Renal pelvis (tissue), 4 donors: Measurements from ENCODE around the gene DCPS. TPM values are rescaled to one million over a fixed set of nuclear protein-coding genes. Genes with fewer than 3 reads are reported as not detected.

Experiments used
- DNase-seq: peaks from one replicate; pipeline ENCODE4 v3.0.0-alpha.2; 2013
- polyA plus RNA-seq, 3 donors: library from polyadenylated mRNA; unstranded; fragments of 120-200 nt; gene quantifications; one replicate each; pipeline ENCODE4 v1.2.1, GENCODE V29; 2013; ENCODE audit not compliant: insufficient read length in 3 of 3

The DCPS gene
- polyA plus RNA-seq, 3 donors: 15.4 to 17.0 (median 16.7) TPM

GRCh38 chr11:126319374-126319740, 15.5 kb downstream of the DCPS start:
- no peak for DNase-seq

- DNase-seq: no peak
Measured at GRCh38 chr11:126322996-126323395, 19.1 kb downstream of the DCPS start.

DNA sequence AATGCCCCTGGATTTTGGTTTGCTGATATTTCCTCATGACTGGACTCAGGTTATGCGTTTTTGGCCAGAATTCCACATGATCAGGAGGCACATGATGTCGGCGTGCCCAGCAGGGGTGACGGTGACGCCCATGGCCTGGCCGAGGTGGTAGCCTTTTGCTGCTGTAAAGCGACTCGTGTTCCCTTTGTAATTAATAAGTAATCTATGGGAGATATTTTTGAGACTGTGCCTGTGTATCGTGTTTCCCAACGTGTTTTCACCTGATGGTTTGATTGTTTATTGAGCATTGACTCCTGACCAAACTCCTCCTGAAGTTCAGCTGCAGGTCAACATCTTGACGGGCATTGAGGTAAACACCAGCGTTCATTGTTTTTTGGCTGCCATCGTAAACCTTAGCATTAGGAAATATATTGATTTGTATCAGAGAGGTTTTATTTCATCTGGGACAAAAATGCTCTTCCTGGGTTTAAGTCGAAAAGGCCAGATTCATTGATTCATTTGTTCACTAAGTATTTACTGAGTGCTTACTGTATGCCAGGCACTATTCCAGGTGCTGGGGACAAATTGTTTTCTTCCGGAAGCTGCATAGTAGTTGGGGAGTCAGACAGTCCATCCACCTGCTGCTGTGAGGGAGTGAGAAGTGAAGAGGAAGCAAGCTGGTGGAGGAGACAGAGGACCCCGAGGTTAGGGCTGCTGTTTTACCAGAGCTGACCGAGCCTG, 23.6 kb downstream of the DCPS start:
- DNase-seq: no peak

DNA sequence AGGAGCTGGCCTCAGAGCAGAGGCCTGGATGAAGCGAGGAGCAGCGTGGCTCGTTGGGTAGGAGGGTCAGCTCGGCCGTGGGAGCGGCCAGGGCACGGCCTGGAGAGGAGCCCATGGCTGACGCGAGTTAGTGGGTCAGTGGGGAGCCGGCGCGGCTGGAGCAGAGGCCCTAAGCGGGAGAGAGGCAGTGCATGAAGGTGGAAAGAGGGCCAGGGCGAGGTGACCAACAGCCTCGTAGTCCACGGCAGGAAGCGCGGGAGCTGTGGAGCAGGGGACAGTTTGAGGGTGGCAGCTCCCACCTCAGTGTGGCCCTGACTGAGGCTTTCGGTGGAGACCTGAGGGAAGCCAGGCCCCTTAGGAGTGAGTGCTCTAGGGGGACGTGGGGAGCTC, 24.1 kb downstream of the DCPS start:
- DNase-seq: no peak

- no peak for DNase-seq
Measured at GRCh38 chr11:126328444-126328843, 24.6 kb downstream of the DCPS start.

DNA sequence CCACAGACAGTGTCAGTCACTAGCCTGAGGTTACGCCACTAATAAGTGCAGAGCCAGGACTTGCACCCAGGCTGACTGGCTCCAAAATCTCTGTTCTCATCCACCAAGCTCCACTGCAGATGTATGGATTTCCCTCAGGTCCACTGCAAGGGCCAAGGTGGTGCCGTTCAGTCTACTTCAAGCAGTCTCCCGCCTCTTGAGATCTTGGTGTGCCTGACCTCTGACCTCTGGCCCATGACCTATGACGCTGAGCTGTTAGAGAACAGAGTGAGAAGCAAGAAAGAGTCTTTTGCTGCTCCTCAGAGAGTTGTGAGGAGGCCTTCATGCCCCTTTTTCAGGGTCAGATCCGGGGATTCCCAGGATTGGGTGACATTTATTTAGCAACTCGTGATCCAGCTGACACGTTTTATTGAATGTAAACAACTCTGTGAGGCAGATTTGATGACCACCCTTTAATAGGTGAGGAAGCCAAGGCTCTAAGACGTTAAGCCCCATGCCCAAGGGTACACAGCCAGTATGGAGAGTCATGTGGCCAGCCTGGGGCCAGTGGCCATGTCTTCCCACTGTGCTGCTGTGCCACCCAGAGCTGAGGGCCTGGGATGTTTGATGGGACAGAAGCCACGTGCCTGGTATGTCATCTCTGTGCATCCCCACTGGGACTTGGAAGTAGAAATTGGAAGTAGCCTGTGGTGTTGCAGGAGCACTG, 25.2 kb downstream of the DCPS start:
- no peak for DNase-seq

- no peak for DNase-seq
Measured at GRCh38 chr11:126329644-126330211, 25.9 kb downstream of the DCPS start.

DNA sequence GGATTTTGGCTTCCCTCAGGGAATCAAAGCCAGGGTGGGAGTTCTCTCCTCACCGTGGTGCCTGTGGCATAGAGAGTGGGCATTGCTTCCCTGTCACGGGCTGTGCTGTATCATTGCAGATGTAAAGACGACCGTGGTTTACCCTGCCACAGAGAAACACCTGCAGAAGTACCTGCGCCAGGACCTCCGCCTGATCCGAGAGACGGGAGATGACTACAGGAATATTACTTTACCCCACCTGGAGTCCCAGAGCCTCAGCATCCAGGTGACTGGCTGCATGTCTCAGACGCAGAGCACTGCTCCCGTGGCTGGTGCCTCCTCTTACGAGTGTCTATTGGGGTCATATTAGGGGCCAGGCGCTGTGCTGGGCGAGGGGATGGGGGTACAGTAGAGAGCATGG, 27.4 kb downstream of the DCPS start:
- no peak for DNase-seq

GRCh38 chr11:126332221-126332711, 28.4 kb downstream of the DCPS start:
- no peak for DNase-seq

GRCh38 chr11:126333142-126333541, 29.3 kb downstream of the DCPS start:
- no peak for DNase-seq

DNA sequence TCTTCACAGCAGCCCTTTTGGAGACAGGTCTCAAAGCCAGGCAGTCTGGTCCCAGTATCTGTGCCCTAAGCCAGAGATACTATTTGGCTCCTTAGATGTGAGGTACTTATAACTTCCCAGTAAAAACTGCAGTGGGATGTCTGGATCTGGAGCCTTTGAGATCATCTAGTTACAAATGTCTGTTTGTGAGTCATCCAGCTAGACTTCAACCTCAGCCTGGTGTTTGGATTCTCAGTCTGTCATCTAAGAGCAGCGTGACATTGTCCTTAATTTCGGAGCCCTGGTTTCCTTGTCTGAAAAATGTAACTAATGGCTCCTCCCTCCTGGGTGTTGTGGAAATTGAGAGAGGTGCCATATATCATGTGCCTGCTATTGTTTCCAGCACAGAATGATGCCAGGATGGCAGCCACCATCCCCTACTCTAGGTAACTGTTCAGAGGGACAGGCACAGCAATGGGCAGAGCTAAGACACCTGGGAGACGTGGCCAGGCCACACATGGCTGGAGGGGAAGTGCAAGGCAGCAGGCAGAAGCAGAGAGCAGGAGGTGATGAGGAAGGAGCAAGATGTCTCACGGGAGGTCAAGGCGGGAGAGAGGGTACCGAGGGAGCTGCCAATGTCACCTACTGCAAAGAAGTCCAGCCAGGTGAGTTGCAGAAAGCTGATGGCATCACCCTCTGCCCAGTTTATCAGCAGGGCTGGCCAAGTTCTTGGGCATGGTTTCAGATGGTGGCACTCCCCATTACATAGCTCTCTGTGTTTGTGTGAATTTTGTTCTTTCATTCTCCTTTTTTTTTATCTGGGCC, 31.0 kb downstream of the DCPS start:
- no peak for DNase-seq

DNA sequence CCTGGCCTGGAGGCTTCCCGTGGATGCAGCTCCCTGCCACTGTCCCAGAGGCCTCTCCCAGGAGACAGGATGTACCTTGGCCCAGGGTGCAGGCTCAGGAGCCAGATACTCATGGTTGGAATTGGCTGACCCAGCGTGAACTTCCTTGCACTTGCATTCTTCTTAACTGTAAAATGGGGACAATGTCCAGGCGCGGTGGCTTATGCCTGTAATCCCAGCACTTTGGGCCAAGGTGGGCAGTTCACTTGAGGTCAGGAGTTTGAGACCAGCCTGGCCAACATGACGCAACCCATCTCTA, 31.6 kb downstream of the DCPS start:
- DNase-seq: no peak

DNA sequence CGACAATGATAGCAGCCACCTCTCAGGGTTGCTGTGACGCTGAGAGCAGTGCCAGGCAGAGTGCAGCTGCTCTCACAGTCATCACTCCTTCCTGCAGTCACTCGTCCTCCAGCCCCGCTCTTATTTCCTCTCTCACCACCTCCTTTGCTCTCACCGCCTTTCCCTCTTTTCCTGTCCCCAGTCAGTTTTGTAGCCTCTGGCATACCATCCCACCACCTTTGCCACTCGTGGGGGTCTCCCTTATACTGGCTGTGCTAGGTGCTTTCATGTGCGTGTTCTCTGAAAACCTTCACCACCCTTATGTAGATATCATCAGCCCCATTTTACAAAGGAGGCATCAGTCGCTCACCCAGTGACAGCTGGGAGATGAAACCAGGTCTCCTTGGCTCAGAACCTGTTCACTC, 32.3 kb downstream of the DCPS start:
- DNase-seq: no peak

- no peak for DNase-seq
Measured at GRCh38 chr11:126336671-126337101, 32.8 kb downstream of the DCPS start.

DNA sequence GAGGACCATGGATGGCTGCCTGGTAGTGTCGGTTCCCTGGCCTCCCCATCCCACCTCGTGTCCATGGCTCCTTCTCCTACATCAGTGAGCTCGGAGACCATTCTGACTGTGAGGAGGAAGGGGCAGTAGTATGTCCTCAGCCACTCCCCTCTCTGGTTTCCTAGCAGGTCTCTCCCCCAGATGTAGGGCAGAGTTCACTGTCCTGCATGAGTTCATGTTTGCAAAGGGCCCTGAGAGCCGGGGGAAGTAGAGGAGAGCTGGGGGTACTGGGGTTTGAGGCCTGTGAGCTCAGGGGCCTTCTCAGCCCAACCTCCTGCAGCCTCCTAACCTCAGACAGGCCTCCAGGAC, 33.2 kb downstream of the DCPS start:
- DNase-seq: no peak

DNA sequence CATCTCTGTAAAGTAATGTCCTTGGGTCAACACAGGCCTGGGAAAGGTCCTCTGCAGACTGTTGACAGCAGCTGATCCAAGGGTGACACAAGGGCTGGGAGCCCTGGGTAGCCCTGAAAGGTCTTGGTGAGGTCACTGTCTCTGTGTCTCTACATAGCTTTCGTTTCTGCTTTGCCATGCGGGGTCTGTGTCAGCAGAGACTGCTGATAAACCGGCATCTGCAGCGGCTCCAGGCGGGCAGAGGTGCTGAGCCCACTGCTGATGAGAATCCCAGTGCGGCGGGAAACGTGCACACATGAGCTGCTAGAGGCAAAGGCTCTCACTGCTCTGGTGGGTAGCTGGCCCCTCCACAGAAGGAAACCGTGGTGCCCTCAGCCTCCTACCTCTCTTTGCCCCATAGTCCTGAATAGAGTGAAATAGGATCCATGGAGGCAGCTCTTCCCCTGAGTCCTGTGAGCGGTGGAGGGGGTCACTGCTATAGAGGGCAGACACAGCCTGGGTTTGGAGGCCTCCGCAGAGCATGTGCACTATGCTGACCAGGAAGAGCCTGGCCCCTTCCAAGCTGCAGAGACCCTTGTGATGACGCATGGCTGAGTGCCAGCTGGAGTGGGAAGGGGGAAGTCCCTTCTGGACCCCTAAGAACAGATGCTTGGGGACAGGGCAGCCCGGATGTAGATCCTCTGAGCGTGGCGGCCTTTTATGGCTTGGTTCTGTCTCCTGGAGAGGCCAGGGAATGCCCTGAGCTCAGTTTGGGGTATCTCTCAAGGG, 33.8 kb downstream of the DCPS start:
- no peak for DNase-seq

GRCh38 chr11:126338346-126339055, 34.6 kb downstream of the DCPS start:
- DNase-seq: no peak

DNA sequence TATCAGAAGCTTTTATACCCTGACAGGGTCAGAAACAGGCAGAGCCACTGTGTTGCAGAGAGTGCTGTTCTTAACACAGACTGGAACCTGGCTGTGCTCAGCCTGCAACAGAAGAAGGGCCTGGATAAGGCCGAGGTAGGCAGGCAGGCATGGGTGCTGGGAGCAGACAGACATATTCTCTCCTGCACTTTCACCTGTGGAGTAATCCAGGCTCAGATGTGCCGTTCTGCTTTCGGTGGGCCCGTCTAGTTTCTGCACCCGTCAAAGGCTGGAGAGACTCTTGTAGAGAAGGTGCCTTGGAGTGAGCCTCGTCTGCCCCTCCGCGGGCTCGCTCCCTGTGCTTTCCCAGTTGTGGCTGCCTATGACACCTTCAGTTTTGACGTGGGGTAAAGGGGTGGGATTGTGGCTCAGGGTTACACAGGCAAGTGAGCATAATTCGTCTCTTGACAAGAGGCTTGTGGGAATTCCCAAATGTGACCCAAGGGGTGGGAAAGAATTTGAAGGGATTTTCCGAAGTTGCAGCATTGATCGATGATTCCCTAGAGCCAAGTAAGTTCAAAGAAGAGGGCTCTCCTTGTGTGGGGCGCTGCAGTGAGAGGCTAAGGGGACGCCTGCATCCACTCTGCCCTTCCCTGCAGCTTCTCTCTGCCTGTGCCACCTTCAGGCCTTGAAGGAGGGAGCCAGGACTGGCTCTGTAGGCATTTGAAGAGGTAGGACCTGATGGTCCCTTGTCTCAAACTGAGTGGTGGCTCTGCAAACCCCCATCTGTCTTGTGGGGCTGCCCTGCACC, 35.4 kb downstream of the DCPS start:
- no peak for DNase-seq

DNA sequence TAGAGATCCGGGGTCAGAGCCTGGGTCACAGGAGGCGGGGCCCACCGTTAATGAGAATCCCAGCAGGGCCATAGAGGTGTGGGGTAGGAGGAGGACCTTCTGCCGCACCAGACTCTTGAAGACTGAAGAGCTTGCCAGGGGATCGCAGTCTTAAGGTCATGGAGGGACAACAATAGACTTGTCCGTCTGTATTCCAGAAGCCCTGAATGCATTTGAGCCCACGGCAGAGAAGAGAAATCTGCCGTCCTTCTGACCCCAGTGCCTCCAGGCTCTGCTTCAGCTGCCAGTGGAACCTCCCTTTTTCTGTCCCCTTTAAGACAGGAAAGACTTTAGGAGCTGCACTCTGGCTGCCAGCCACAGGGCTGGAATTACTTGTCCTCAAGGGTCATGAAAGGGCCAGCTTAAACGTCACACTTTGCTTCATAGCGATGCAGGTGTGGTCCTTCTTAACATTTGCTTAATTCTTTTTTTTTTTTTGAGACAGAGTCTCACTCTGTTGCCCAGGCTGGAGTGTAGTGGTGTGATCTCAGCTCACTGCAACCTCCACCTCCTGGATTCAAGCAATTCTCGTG, 36.1 kb downstream of the DCPS start:
- no peak for DNase-seq
